Endodermal cell (in vitro differentiated cells): ENCODE measurements around the gene KCTD1. TPM values are rescaled to one million over a fixed set of nuclear protein-coding genes. Genes with fewer than 3 reads are reported as not detected.

Experiments
- DNase-seq: peaks from one replicate; pipeline ENCODE4 v3.0.0-alpha.2; 2017
- H3K27ac ChIP-seq: 2 replicates; pipeline ENCODE4 v1.5.1; 2013; ENCODE audit warnings: mild to moderate bottlenecking, low read depth, low read length, moderate library complexity
- H3K27me3 ChIP-seq: 2 replicates; pipeline ENCODE4 v1.6.1; 2013; ENCODE audit warnings: mild to moderate bottlenecking, low read length, moderate library complexity; ENCODE audit not compliant: insufficient read depth, control insufficient read depth, poor library complexity, severe bottlenecking
- H3K36me3 ChIP-seq: 2 replicates; pipeline ENCODE4 v1.7.0; 2013; ENCODE audit warnings: mild to moderate bottlenecking, low read length, moderate library complexity; ENCODE audit not compliant: control insufficient read depth, insufficient read depth
- H3K4me1 ChIP-seq: one replicate; pipeline ENCODE4 v1.7.0; 2013; ENCODE audit warnings: low read length; ENCODE audit not compliant: control insufficient read depth, insufficient read depth
- H3K4me3 ChIP-seq: 2 replicates; pipeline ENCODE4 v1.5.1; 2013; ENCODE audit warnings: mild to moderate bottlenecking, low read length, moderate library complexity
- H3K9ac ChIP-seq: 2 replicates; pipeline ENCODE4 v1.6.1; 2013; ENCODE audit warnings: mild to moderate bottlenecking, low read length, moderate library complexity; ENCODE audit not compliant: poor library complexity, severe bottlenecking; ENCODE audit errors: extremely low read depth
- H3K9me3 ChIP-seq: 2 replicates; pipeline ENCODE4 v1.6.1; 2013; ENCODE audit warnings: mild to moderate bottlenecking, low read length, moderate library complexity; ENCODE audit not compliant: control insufficient read depth
- H3K27ac Mint-ChIP-seq: 2 replicates; pipeline ENCODE4 v1.8.0; 2020; ENCODE audit warnings: mixed read lengths
- H3K27me3 Mint-ChIP-seq: 2 replicates; pipeline ENCODE4 v1.8.0; 2021; ENCODE audit warnings: mild to moderate bottlenecking, mixed read lengths; ENCODE audit not compliant: insufficient read depth
- H3K36me3 Mint-ChIP-seq: 2 replicates; pipeline ENCODE4 v1.8.0; 2020; ENCODE audit warnings: low read depth, mixed read lengths
- H3K4me1 Mint-ChIP-seq: 2 replicates; pipeline ENCODE4 v1.8.0; 2020; ENCODE audit warnings: mixed read lengths
- H3K4me3 Mint-ChIP-seq: 2 replicates; pipeline ENCODE4 v1.8.0; 2020; ENCODE audit warnings: mild to moderate bottlenecking, moderate library complexity, mixed read lengths
- H3K9me3 Mint-ChIP-seq: 2 replicates; pipeline ENCODE4 v1.8.0; 2020; ENCODE audit warnings: mild to moderate bottlenecking, mixed read lengths
- WGBS, 2 experiments: methylation state at CpG; one replicate each; pipeline versions ENCODE4 v1.1.5 to v1.1.7; 2013; ENCODE audit warnings: missing lambda C conversion rate in 2 of 2, mixed read lengths in 1 of 2; ENCODE audit not compliant: insufficient coverage in 1 of 2, insufficient read length in 1 of 2; 5-methylcytosine and 5-hydroxymethylcytosine counted together
- total RNA-seq, 2 donors: library from RNA; stranded (reverse); fragmentation: NEBNext Ultra II Directional in 1 of 2; extraction: Animal tissue kit (Norgen Biotek cat#: 25700) in 1 of 2; gene quantifications; 2 replicates in 1 of 2; 3 replicates in 1 of 2; pipeline ENCODE4 v1.2.1, GENCODE V29; 2021
- TF ChIP-seq, protein P1 (sequence below): fragments of 200-600 bp; sonication (generic); conservative IDR thresholded peaks from 2 replicates; pipeline ENCODE4 v1.5.0; 2021; ENCODE audit warnings: antibody characterized with exemption, mild to moderate bottlenecking

The KCTD1 gene
- total RNA-seq, 2 donors from 2014 or later = 6.8 to 7.3 TPM

DNA sequence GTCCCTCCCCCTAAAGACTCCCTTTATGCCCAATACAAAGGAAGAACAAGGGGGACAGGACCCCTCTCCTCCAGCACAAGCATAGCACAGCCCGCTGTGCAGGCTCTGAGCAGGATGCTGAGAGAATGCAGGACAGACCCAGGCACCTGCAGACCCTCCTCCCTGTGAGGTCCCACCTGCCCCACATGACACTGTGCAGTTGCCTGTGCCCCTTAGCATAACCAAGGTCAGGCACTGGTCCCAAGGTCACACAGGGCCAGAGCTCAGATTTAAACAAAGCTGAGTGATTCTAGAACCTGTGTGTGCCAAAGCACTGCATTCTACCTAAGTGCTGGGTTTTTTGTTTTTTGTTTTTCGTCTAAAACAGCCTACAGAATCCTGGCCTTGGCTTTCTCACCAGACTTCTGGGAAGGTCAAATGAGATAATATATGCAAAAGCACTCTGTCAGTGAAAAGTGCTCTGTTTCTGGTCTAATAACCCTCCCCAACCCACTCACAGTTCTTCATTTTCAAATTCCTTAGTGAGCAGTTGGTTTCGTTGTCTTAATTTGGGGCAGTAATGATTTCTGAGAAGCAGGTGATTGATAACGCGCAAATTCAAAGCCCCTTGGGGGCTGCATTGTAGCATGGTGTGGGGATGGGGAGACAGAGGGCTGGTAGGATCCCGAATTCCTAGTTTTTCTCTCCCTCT is 125.7 kb downstream of the KCTD1 start:
- no peak overlapping the region for H3K4me3 ChIP-seq
- H3K36me3 Mint-ChIP-seq = no peaks in the 10 kb centered on the region
- H3K27ac Mint-ChIP-seq = no peak overlapping the region
- DNase-seq = no peak
- H3K27me3 ChIP-seq = no peaks in the 10 kb centered on the region
- H3K36me3 ChIP-seq = no peaks in the 10 kb centered on the region
- H3K4me1 ChIP-seq = no peaks in the 10 kb centered on the region
- H3K9me3 Mint-ChIP-seq = no peaks in the 10 kb centered on the region
- TF ChIP-seq, protein P1, sequence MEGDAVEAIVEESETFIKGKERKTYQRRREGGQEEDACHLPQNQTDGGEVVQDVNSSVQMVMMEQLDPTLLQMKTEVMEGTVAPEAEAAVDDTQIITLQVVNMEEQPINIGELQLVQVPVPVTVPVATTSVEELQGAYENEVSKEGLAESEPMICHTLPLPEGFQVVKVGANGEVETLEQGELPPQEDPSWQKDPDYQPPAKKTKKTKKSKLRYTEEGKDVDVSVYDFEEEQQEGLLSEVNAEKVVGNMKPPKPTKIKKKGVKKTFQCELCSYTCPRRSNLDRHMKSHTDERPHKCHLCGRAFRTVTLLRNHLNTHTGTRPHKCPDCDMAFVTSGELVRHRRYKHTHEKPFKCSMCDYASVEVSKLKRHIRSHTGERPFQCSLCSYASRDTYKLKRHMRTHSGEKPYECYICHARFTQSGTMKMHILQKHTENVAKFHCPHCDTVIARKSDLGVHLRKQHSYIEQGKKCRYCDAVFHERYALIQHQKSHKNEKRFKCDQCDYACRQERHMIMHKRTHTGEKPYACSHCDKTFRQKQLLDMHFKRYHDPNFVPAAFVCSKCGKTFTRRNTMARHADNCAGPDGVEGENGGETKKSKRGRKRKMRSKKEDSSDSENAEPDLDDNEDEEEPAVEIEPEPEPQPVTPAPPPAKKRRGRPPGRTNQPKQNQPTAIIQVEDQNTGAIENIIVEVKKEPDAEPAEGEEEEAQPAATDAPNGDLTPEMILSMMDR = no peak
- peaks cover 2% of the 10 kb centered on the region for H3K27me3 Mint-ChIP-seq
- H3K9me3 ChIP-seq = no peaks in the 10 kb centered on the region
- H3K4me1 Mint-ChIP-seq = peaks cover 7% of the 10 kb centered on the region
- no peak overlapping the region for H3K27ac ChIP-seq
- no peak overlapping the region for H3K4me3 Mint-ChIP-seq
- H3K9ac ChIP-seq = no peak overlapping the region
- 92 to 100% methylated on average over 1 to 5 of the region's 6 CpGs for WGBS, 2 experiments

DNA sequence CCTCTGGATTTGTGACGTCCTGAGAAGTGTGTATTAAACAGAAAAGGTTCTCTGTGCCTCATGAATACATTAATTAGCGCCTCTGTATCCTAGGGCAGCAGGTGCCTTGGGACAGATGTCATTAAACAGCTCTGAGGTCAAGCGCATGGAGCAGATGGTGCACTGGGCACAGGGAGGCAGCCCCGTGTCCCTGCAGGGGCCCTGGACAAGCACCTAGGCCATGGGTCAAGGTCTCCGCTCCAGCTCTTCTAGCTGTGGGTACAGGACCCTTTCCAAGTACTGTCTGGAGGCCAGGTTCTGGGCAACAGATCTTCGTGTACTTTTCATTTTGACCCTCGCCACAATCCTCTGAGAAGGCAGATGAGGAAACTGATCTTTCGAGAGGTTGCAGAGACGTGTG is 126.4 kb downstream of the KCTD1 start:
- no peaks in the 10 kb centered on the region for H3K9me3 Mint-ChIP-seq
- H3K27me3 ChIP-seq = no peaks in the 10 kb centered on the region
- H3K9ac ChIP-seq = no peak overlapping the region
- DNase-seq = no peak
- no peaks in the 10 kb centered on the region for H3K36me3 Mint-ChIP-seq
- no peaks in the 10 kb centered on the region for H3K9me3 ChIP-seq
- no peak overlapping the region for H3K4me3 Mint-ChIP-seq
- TF ChIP-seq, protein P1 = no peak
- WGBS, 2 experiments = 91 to 95% methylated on average over 8 to 9 of the region's 9 CpGs
- no peak overlapping the region for H3K27ac ChIP-seq
- no peak overlapping the region for H3K4me3 ChIP-seq
- H3K36me3 ChIP-seq = no peaks in the 10 kb centered on the region
- H3K4me1 ChIP-seq = no peaks in the 10 kb centered on the region
- peaks cover 2% of the 10 kb centered on the region for H3K27me3 Mint-ChIP-seq
- H3K27ac Mint-ChIP-seq = no peak overlapping the region
- H3K4me1 Mint-ChIP-seq = peaks cover 7% of the 10 kb centered on the region

DNA sequence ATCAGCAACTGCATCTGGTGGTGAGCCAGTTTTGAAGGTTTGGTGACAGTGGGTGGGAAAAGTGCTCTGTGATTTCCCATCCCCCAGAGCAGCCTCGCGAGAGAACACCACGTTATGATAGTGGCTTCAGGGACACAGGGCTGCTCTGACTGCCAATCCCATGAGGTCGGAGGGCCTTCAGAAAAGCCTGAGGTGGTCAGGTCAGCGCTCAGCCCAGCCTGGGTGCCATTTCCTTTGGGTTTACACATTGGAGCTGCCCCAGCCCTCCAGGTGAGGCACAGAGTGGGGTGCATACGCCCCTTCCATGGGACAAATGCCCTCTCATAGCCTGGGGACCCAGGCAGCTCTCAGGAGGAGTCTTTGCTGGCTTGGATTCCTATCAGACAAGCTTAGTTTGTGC is 126.8 kb downstream of the KCTD1 start:
- H3K4me3 ChIP-seq = no peak overlapping the region
- Mint-ChIP-seq H3K4me1 (peaks cover 7% of the 10 kb centered on the region), H3K27ac (no peak overlapping the region), H3K36me3 (no peaks in the 10 kb centered on the region), H3K4me3 (no peak overlapping the region), H3K27me3 (peaks cover 2% of the 10 kb centered on the region), H3K9me3 (no peaks in the 10 kb centered on the region)
- H3K9me3 ChIP-seq = no peaks in the 10 kb centered on the region
- H3K4me1 ChIP-seq = no peaks in the 10 kb centered on the region
- WGBS, 2 experiments = 87 to 92% methylated on average over 5 to 6 of the region's 6 CpGs
- no peak overlapping the region for H3K27ac ChIP-seq
- TF ChIP-seq, protein P1 = no peak
- no peaks in the 10 kb centered on the region for H3K27me3 ChIP-seq
- DNase-seq = no peak
- H3K9ac ChIP-seq = no peak overlapping the region
- H3K36me3 ChIP-seq = no peaks in the 10 kb centered on the region
